Upper lobe of right lung (tissue), 1 donor: ENCODE data around the gene ZNF836. TPM values are rescaled to one million over a fixed set of nuclear protein-coding genes. Genes with fewer than 3 reads are reported as not detected.

Source experiments
- ATAC-seq: fragments of 200-7000 bp; cut with Tn5 transposase; one replicate; pipeline ENCODE4 v1.9.1; 2020; ENCODE audit warnings: mild to moderate bottlenecking, moderate library complexity
- DNase-seq: peaks from one replicate; pipeline ENCODE4 v3.0.0-alpha.2; 2020
- H3K27ac ChIP-seq: fragments of 200-600 bp; one replicate; pipeline ENCODE4 v1.8.0; 2022
- H3K27me3 ChIP-seq: fragments of 200-600 bp; one replicate; pipeline ENCODE4 v1.8.0; 2022; ENCODE audit warnings: mild to moderate bottlenecking
- H3K36me3 ChIP-seq: fragments of 200-600 bp; one replicate; pipeline ENCODE4 v1.8.0; 2022
- H3K4me1 ChIP-seq: fragments of 200-600 bp; one replicate; pipeline ENCODE4 v1.8.0; 2022
- H3K4me3 ChIP-seq: fragments of 200-600 bp; one replicate; pipeline ENCODE4 v1.8.0; 2022; ENCODE audit warnings: mild to moderate bottlenecking
- H3K9me3 ChIP-seq: fragments of 200-600 bp; one replicate; pipeline ENCODE4 v1.8.0; 2022
- CTCF ChIP-seq: fragments of 200-600 bp; IDR thresholded peaks from one replicate; pipeline ENCODE4 v1.8.0; 2022; ENCODE audit warnings: antibody characterized with exemption
- intact Hi-C: fragments of 100-400 bp; cut with DNase I; formaldehyde crosslinking; loops from one replicate; pipeline ENCODE4 v1.11.0; 2022
- total RNA-seq: library from RNA; stranded (reverse); fragmentation: NEBNext Ultra II Directional; extraction: Animal tissue kit (Norgen Biotek cat#: 25700); gene quantifications from one replicate; pipeline ENCODE4 v1.2.1, GENCODE V29; 2021
- donor health status: DM: no; HTN: yes; CAD: no; lungs with severe emphysema.

The ZNF836 gene
- total RNA-seq, 1 donor from 2014 or later, result 20.7 TPM

- intact Hi-C loops, result no loop called here
- Histone ChIP-seq H3K27me3 (no peaks in the 10 kb centered on the region), H3K27ac (no peak overlapping the region), H3K4me1 (no peaks in the 10 kb centered on the region), H3K36me3 (peaks cover 4% of the 10 kb centered on the region), H3K4me3 (no peak overlapping the region), H3K9me3 (peaks cover 76% of the 10 kb centered on the region)
- no peak for TF ChIP-seq CTCF
- DNase-seq (no peak), ATAC-seq (no peak)
These were observed 60.6 kb downstream of the ZNF836 start for GRCh38 chr19:52110780-52111179.

Other genes with a start within 250 kb of the ZNF836 start
- 5.8 TPM for gene ZNF613, start 244.1 kb downstream of the ZNF836 start, total RNA-seq
- gene ZNF350, start 184.8 kb downstream of the ZNF836 start, total RNA-seq, result 13.0 TPM
- 14.4 TPM for gene ZNF615, start 163.4 kb downstream of the ZNF836 start, total RNA-seq
- 7.6 TPM for gene ZNF614, start 143.2 kb downstream of the ZNF836 start, total RNA-seq
- gene ZNF432, start 122.8 kb downstream of the ZNF836 start, total RNA-seq, result 14.3 TPM
- 27.0 TPM for gene ZNF841, start 75.9 kb downstream of the ZNF836 start, total RNA-seq
- 9.5 TPM for gene ZNF616, start 31.7 kb downstream of the ZNF836 start, total RNA-seq
- gene PPP2R1A, start 18.4 kb upstream of the ZNF836 start, total RNA-seq, result 160 TPM
- 17.5 TPM for gene ZNF766, start 98.0 kb upstream of the ZNF836 start, total RNA-seq
- 8.8 TPM for gene ZNF480, start 125.5 kb upstream of the ZNF836 start, total RNA-seq
- gene ZNF610, start 164.6 kb upstream of the ZNF836 start, total RNA-seq, result 2.5 TPM
- gene ZNF880, start 198.3 kb upstream of the ZNF836 start, total RNA-seq, result 17.8 TPM
- gene ZNF528, start 226.2 kb upstream of the ZNF836 start, total RNA-seq, result 21.7 TPM